Osteoblast (primary cell): Measurements from ENCODE around the gene ARHGAP8. TPM values are rescaled to one million over a fixed set of nuclear protein-coding genes. Genes with fewer than 3 reads are reported as not detected.

Experiments
- DNase-seq: peaks from one replicate; pipeline ENCODE4 v3.0.0; 2011; ENCODE audit warnings: low spot score, mixed read lengths; ENCODE audit not compliant: insufficient read length; ENCODE audit errors: missing footprints
- H2AFZ ChIP-seq: 2 replicates; pipeline ENCODE4 v1.6.0; 2011; ENCODE audit warnings: mild to moderate bottlenecking, low read length
- H3K27ac ChIP-seq: 2 replicates; pipeline ENCODE4 v1.5.1; 2011; ENCODE audit warnings: mild to moderate bottlenecking, low read depth, low read length, moderate library complexity
- H3K27me3 ChIP-seq: 2 replicates; pipeline ENCODE4 v1.6.0; 2012; ENCODE audit warnings: mild to moderate bottlenecking, control low read depth, inconsistent platforms, low read length, moderate library complexity; ENCODE audit not compliant: insufficient read depth
- H3K36me3 ChIP-seq: 2 replicates; pipeline ENCODE4 v1.5.1; 2011; ENCODE audit warnings: mild to moderate bottlenecking, low read length, control low read depth, moderate library complexity; ENCODE audit not compliant: insufficient read depth
- H3K4me1 ChIP-seq: 2 replicates; pipeline ENCODE4 v1.5.1; 2011; ENCODE audit warnings: mild to moderate bottlenecking, low read length, control low read depth, moderate library complexity; ENCODE audit not compliant: insufficient read depth
- H3K4me2 ChIP-seq: 2 replicates; pipeline ENCODE4 v1.6.0; 2011; ENCODE audit warnings: mild to moderate bottlenecking, low read length; ENCODE audit not compliant: insufficient read depth
- H3K4me3 ChIP-seq: fragments of 200-600 bp; sonication (generic); 3 replicates; pipeline ENCODE4 v1.5.1; 2012; ENCODE audit warnings: mild to moderate bottlenecking, low read length, inconsistent platforms; ENCODE audit not compliant: insufficient read depth
- H3K79me2 ChIP-seq: 2 replicates; pipeline ENCODE4 v1.6.0; 2012; ENCODE audit warnings: mild to moderate bottlenecking, low read length, control low read depth, inconsistent platforms; ENCODE audit not compliant: insufficient read depth
- H3K9me3 ChIP-seq: 2 replicates; pipeline ENCODE4 v1.5.1; 2011; ENCODE audit warnings: low read depth, low read length, control low read depth
- H4K20me1 ChIP-seq: 2 replicates; pipeline ENCODE4 v1.6.0; 2012; ENCODE audit warnings: mild to moderate bottlenecking, low read length, control low read depth; ENCODE audit not compliant: insufficient read depth
- total RNA-seq: library from RNA; depleted of rRNA; stranded (reverse); fragments of >200 nt; gene quantifications from 2 replicates; pipeline ENCODE4 v1.2.3, GENCODE V29; 2012
- TF ChIP-seq, protein P1 (sequence below): IDR thresholded peaks from 2 replicates; pipeline ENCODE4 v1.5.1; 2011; ENCODE audit warnings: mild to moderate bottlenecking, low read depth, low read length, moderate library complexity; ENCODE audit errors: extremely low read depth

The ARHGAP8 gene
- total RNA-seq, 1 donor: 0.36 TPM

DNA sequence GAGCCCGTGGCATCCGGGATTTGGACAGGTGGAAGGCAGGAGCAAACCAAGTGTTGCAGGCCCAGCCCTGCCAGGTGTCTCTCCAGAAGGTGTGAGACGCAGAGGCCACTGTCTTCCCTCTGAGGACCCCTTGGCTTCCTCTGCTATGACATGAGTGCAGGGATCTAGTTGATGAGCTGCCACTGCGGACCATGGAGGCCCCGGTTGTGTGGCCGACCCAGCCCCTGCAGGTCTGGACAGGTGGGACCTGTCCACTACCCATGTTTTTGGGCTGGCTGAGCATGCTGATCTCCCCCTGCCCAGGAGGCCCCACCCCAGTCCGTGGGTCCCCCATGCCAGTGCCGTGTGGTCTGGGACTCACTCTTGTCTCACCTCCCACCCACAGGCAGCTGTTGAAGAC is 27.5 kb upstream of the ARHGAP8 start:
- DNase-seq: peak; percentile 45
- no peaks in the 10 kb centered on the region for H3K27me3 ChIP-seq
- H3K9me3 ChIP-seq: no peaks in the 10 kb centered on the region
- H3K4me2 ChIP-seq: no peak overlapping the region
- TF ChIP-seq, protein P1, sequence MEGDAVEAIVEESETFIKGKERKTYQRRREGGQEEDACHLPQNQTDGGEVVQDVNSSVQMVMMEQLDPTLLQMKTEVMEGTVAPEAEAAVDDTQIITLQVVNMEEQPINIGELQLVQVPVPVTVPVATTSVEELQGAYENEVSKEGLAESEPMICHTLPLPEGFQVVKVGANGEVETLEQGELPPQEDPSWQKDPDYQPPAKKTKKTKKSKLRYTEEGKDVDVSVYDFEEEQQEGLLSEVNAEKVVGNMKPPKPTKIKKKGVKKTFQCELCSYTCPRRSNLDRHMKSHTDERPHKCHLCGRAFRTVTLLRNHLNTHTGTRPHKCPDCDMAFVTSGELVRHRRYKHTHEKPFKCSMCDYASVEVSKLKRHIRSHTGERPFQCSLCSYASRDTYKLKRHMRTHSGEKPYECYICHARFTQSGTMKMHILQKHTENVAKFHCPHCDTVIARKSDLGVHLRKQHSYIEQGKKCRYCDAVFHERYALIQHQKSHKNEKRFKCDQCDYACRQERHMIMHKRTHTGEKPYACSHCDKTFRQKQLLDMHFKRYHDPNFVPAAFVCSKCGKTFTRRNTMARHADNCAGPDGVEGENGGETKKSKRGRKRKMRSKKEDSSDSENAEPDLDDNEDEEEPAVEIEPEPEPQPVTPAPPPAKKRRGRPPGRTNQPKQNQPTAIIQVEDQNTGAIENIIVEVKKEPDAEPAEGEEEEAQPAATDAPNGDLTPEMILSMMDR: no peak
- no peaks in the 10 kb centered on the region for H3K79me2 ChIP-seq
- peaks cover 8% of the 10 kb centered on the region for H4K20me1 ChIP-seq
- no peaks in the 10 kb centered on the region for H3K36me3 ChIP-seq
- no peak overlapping the region for H3K4me3 ChIP-seq
- no peak overlapping the region for H2AFZ ChIP-seq
- peaks cover 10% of the 10 kb centered on the region for H3K4me1 ChIP-seq
- no peak overlapping the region for H3K27ac ChIP-seq

DNA sequence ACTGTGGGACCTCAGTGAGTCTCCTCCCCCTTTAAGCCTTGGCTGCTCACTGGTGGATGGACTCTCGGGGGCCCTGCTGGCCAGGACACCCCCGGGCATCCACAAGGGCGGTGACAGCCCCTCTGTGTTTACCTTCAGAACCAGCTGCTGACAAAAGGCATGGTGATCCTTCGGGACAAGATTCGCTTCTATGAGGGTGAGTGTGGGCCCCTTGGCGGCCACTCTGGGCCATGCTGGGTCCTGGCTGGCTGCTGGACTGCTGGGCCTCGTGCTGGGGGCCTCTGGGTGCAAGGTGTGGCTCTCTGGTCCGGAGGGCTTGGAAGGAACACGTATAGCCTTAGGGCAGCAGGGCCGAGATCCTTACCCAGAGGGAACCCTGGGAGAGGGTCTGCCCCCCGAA is 25.9 kb upstream of the ARHGAP8 start:
- Histone ChIP-seq H3K4me1 (peaks cover 11% of the 10 kb centered on the region), H3K79me2 (no peaks in the 10 kb centered on the region), H3K36me3 (no peaks in the 10 kb centered on the region), H3K27me3 (no peaks in the 10 kb centered on the region), H3K27ac (no peak overlapping the region), H3K4me3 (no peak overlapping the region), H3K4me2 (no peak overlapping the region), H3K9me3 (no peaks in the 10 kb centered on the region), H2AFZ (no peak overlapping the region), H4K20me1 (peaks cover 7% of the 10 kb centered on the region)
- peak; percentile 14 for DNase-seq
- TF ChIP-seq, protein P1: no peak

DNA sequence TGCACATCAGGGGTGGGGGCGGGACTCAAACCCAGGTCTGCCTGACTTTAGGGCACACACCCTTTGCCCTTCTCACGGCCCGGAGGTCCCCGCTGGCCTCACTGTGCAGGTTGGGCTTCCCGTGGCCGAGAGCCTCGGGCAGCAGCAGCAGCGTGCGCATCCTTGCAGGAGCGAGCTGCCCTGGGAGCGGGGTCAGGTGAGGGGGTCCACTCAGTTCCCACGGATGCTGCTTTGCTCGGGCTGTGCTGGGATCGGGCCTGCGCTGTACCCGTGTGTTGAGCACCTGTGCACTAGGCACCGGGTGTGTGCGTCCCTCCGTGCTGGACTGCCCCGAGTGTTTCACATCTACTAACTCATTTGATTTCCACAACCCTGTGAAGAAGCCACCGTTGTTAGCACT is 25.2 kb upstream of the ARHGAP8 start:
- no peak overlapping the region for H3K27ac ChIP-seq
- no peaks in the 10 kb centered on the region for H3K79me2 ChIP-seq
- H4K20me1 ChIP-seq: peaks cover 10% of the 10 kb centered on the region

DNA sequence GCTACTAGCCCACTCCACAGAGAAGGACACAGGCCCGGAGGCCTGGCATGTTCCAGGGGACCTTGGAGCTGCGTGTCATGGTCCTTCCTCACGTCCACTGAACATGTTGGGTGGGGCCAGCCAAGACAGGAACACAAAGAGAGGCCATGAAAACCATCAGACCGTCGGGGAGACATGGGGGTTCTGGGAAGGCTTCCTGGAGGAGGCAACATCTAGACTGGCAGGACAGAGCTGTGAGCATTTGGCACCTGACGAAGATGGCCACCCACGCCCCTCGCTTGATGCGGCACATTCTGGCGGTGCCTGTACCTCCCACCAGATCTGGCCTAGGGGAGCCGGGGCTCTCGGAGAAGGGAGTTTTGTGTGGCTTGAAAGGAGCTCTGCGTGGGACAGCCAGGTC is 24.7 kb upstream of the ARHGAP8 start:
- H3K27me3 ChIP-seq: no peaks in the 10 kb centered on the region
- H2AFZ ChIP-seq: no peak overlapping the region
- no peaks in the 10 kb centered on the region for H3K9me3 ChIP-seq
- TF ChIP-seq, protein P1: no peak
- H3K27ac ChIP-seq: no peak overlapping the region
- no peak overlapping the region for H3K4me2 ChIP-seq
- H3K4me3 ChIP-seq: no peak overlapping the region
- H3K4me1 ChIP-seq: peaks cover 11% of the 10 kb centered on the region
- H3K79me2 ChIP-seq: no peaks in the 10 kb centered on the region
- no peaks in the 10 kb centered on the region for H3K36me3 ChIP-seq
- DNase-seq: peak; percentile 46
- peaks cover 8% of the 10 kb centered on the region for H4K20me1 ChIP-seq

More for the DNA sequence above, 25.2 kb upstream of the ARHGAP8 start:
- DNase-seq: peak; percentile 29
- Histone ChIP-seq H3K4me1 (peaks cover 11% of the 10 kb centered on the region), H3K4me2 (no peak overlapping the region), H3K36me3 (no peaks in the 10 kb centered on the region), H3K4me3 (no peak overlapping the region), H3K9me3 (no peaks in the 10 kb centered on the region), H3K27me3 (no peaks in the 10 kb centered on the region), H2AFZ (no peak overlapping the region)
- TF ChIP-seq, protein P1: no peak
